T follicular helper cell (primary cell): Measurements from ENCODE around the gene CYBA.

Experiments
- DNase-seq: peaks from one replicate; pipeline ENCODE4 v3.0.0-alpha.2; 2020; ENCODE audit warnings: low read depth

Gene CYBA

GRCh38 chr16:88662843-88663606, 12.2 kb upstream of the CYBA start, which contains the start of gene MVD:
Gene MVD, minus strand, starts transcription at chr16:88663091. Its CDS starts 11 bp downstream, at chr16:88663080.
- peak; percentile 95 for DNase-seq

GRCh38 chr16:88662222-88662842, 11.5 kb upstream of the CYBA start:
- DNase-seq: no peak

- no peak for DNase-seq
Observed at GRCh38 chr16:88661468-88661867, 10.6 kb upstream of the CYBA start.

- no peak for DNase-seq
Observed at GRCh38 chr16:88659160-88659559, 8.3 kb upstream of the CYBA start.

GRCh38 chr16:88658714-88659113, 7.9 kb upstream of the CYBA start:
- DNase-seq: no peak

GRCh38 chr16:88657371-88657770, 6.5 kb upstream of the CYBA start:
- DNase-seq: no peak

GRCh38 chr16:88656291-88656980, 5.6 kb upstream of the CYBA start:
- no peak for DNase-seq

GRCh38 chr16:88655733-88656281, 5.0 kb upstream of the CYBA start:
- no peak for DNase-seq

- DNase-seq: no peak
Observed at GRCh38 chr16:88655053-88655732, 4.3 kb upstream of the CYBA start.

GRCh38 chr16:88654363-88655052, 3.7 kb upstream of the CYBA start:
- no peak for DNase-seq

GRCh38 chr16:88653596-88654362, 2.9 kb upstream of the CYBA start:
- no peak for DNase-seq

- no peak for DNase-seq
Observed at GRCh38 chr16:88653101-88653500, 2.2 kb upstream of the CYBA start.

- DNase-seq: no peak
Observed at GRCh38 chr16:88652762-88653063, 1.9 kb upstream of the CYBA start.

- no peak for DNase-seq
Observed at GRCh38 chr16:88651989-88652761, 1.3 kb upstream of the CYBA start.

- DNase-seq: peak; percentile 41
Observed at GRCh38 chr16:88651276-88651988, 579 bp upstream of the CYBA start.

- no peak for DNase-seq
Observed at GRCh38 chr16:88649924-88650748, 717 bp downstream of the CYBA start.

- DNase-seq: no peak
Observed at GRCh38 chr16:88649195-88649923, 1.5 kb downstream of the CYBA start.
